ENCODE measurements around the gene RAD51B.

Gene RAD51B

GRCh38 chr14:68165274-68165843 lies 345.8 kb downstream of the RAD51B start:
- CTCF ChIA-PET = interaction anchor here (0.6 kb wide), 1 partner anchor 14 kb away, joined by 3 read pairs; no protein-coding TSS in a partner anchor
- POLR2A ChIA-PET (ENCODE audit: low non-redundant PET) = no interaction called here
- DNase-seq (ENCODE audit: low spot score) = no peak
- TF ChIP-seq CTCF (conservative IDR thresholded peaks at IDR 0.05; ENCODE audit: low read depth) = no peak
- no peak overlapping the region for H3K27ac ChIP-seq

- ChIA-PET POLR2A (ENCODE audit: low non-redundant PET) (no interaction called here), CTCF (no interaction called here)
- no peak for DNase-seq (ENCODE audit: low spot score)
- H3K27ac ChIP-seq = no peak overlapping the region
- no peak for TF ChIP-seq CTCF (conservative IDR thresholded peaks at IDR 0.05; ENCODE audit: low read depth)
Measured at GRCh38 chr14:68166731-68167382, 347.3 kb downstream of the RAD51B start.

- no peak for TF ChIP-seq CTCF (conservative IDR thresholded peaks at IDR 0.05; ENCODE audit: low read depth)
- CTCF ChIA-PET = no interaction called here
- POLR2A ChIA-PET (ENCODE audit: low non-redundant PET) = no interaction called here
- no peak for DNase-seq (ENCODE audit: low spot score)
- no peak overlapping the region for H3K27ac ChIP-seq
Measured at GRCh38 chr14:68167383-68168087, 348.0 kb downstream of the RAD51B start.

GRCh38 chr14:68168460-68169109 lies 349.0 kb downstream of the RAD51B start:
- no peak for DNase-seq (ENCODE audit: low spot score)
- no peak overlapping the region for H3K27ac ChIP-seq
- POLR2A ChIA-PET (ENCODE audit: low non-redundant PET) = no interaction called here
- CTCF ChIA-PET = interaction anchor here (0.6 kb wide), 1 partner anchor 35 kb away, joined by 4 read pairs; no protein-coding TSS in a partner anchor
- TF ChIP-seq CTCF (conservative IDR thresholded peaks at IDR 0.05; ENCODE audit: low read depth) = no peak

- TF ChIP-seq CTCF (conservative IDR thresholded peaks at IDR 0.05; ENCODE audit: low read depth) = no peak
- ChIA-PET POLR2A (ENCODE audit: low non-redundant PET) (no interaction called here), CTCF (no interaction called here)
- no peak for DNase-seq (ENCODE audit: low spot score)
- no peak overlapping the region for H3K27ac ChIP-seq
Measured at GRCh38 chr14:68172216-68172615, 352.6 kb downstream of the RAD51B start.

GRCh38 chr14:68172627-68173026 lies 353.0 kb downstream of the RAD51B start:
- H3K27ac ChIP-seq = no peak overlapping the region
- no peak for TF ChIP-seq CTCF (conservative IDR thresholded peaks at IDR 0.05; ENCODE audit: low read depth)
- ChIA-PET CTCF (no interaction called here), POLR2A (ENCODE audit: low non-redundant PET) (no interaction called here)
- DNase-seq (ENCODE audit: low spot score) = no peak

Measured in RWPE1 (cell line).